ENCODE measurements around the gene TMEM170B.

The TMEM170B gene

DNA sequence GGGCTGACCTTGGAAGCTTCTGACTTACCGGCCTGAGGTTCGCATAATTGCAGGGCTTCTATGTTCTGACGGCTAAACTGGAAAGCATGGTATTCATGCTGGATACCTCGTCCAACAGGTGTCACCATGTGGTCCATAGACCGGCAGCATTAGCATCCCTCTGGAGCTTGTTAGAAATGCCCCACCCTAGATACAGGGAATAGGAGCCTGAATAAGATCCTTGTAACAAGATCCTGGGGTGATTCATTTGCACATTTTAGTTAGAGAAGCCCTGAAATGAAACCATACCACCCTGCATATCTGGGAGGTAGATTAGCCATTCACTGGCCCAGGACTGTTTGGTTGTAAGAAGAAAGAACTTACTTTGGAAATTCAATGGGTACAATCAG, 77.7 kb downstream of the TMEM170B start:
- Histone ChIP-seq H4K12ac (ENCODE audit: low read depth, low read length) (no peak overlapping the region), H2BK12ac (ENCODE audit: low read length) (peak overlapping the region; percentile 16), H3K27ac (ENCODE audit: low read depth, low read length) (no peak overlapping the region), H3K23ac (ENCODE audit: low read length) (no peak overlapping the region), H2AK5ac (ENCODE audit: low read length) (peak overlapping the region; percentile 55), H4K8ac (ENCODE audit: low read depth, low read length) (no peak overlapping the region), H3K18ac (ENCODE audit: low read length) (no peak overlapping the region), H3K79me2 (ENCODE audit: control insufficient read depth, insufficient read depth, low read length, poor library complexity) (no peaks in the 10 kb centered on the region), H2AFZ (ENCODE audit: insufficient read depth, low read length, poor library complexity) (no peak overlapping the region), H3K4ac (ENCODE audit: low read depth, low read length) (no peak overlapping the region), H2BK5ac (ENCODE audit: low read depth, low read length, poor library complexity) (no peak overlapping the region), H3K27me3 (ENCODE audit: insufficient read depth, low read length) (no peaks in the 10 kb centered on the region), H4K91ac (ENCODE audit: low read depth, low read length) (peak overlapping the region; percentile 32), H3K9ac (ENCODE audit: low read length) (no peak overlapping the region), H3K36me3 (ENCODE audit: control insufficient read depth in 1 of 2, insufficient read depth in 2 of 2, low read length in 2 of 2) (peaks cover 0 to 2% of the 10 kb centered on the region in 2 experiments), H3K14ac (ENCODE audit: low read length) (peak overlapping the region; percentile 0), H3K9me3 (ENCODE audit: insufficient read depth, low read depth, low read length) (no peaks in the 10 kb centered on the region), H3K4me1 (ENCODE audit: control insufficient read depth in 1 of 2, insufficient read depth in 2 of 2, low read length in 2 of 2) (peaks cover 6 to 14% of the 10 kb centered on the region in 2 experiments), H3K4me2 (ENCODE audit: low read length) (no peak overlapping the region), H3K79me1 (ENCODE audit: low read length) (peaks cover 21% of the 10 kb centered on the region), H3K4me3 (ENCODE audit: low read depth, low read length) (peak overlapping the region; percentile 12), H2BK120ac (ENCODE audit: insufficient read depth, low read length, poor library complexity) (peak overlapping the region; percentile 26)
- no peak for DNase-seq
- WGBS (ENCODE audit: extremely low coverage, insufficient coverage, insufficient read length): no CpG with 5 or more reads among the region's 5 CpGs

DNA sequence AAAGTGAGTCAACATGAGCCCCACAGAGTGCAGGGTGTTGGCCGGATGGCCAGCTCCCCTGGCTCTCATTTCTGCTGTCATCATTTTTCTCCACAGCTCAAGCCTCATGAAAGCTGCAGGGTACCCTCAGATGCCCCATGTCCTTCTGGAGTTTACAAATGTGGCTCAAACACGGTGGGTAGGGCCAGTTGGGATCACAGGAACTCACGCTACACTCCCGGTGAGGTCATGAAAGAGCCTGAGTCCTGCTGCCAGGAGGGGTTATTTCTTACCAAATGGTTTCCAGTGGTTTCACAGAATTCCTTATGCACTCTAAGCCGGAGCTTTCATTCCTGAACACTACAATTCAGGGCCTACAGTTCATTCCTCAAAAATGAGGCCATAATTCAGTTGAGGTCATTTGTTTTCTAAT, 78.7 kb downstream of the TMEM170B start:
- Histone ChIP-seq H3K36me3 (ENCODE audit: control insufficient read depth in 1 of 2, insufficient read depth in 2 of 2, low read length in 2 of 2) (no peaks in the 10 kb centered on the region), H3K18ac (ENCODE audit: low read length) (peak overlapping the region; percentile 14), H3K9ac (ENCODE audit: low read length) (no peak overlapping the region), H4K12ac (ENCODE audit: low read depth, low read length) (no peak overlapping the region), H3K79me2 (ENCODE audit: control insufficient read depth, insufficient read depth, low read length, poor library complexity) (no peaks in the 10 kb centered on the region), H3K79me1 (ENCODE audit: low read length) (peaks cover 17% of the 10 kb centered on the region), H3K4me1 (ENCODE audit: control insufficient read depth in 1 of 2, insufficient read depth in 2 of 2, low read length in 2 of 2) (peaks cover 6 to 9% of the 10 kb centered on the region in 2 experiments), H4K91ac (ENCODE audit: low read depth, low read length) (peak overlapping the region; percentile 76), H2BK12ac (ENCODE audit: low read length) (peak overlapping the region; percentile 98), H3K14ac (ENCODE audit: low read length) (peak overlapping the region; percentile 84), H3K4me2 (ENCODE audit: low read length) (no peak overlapping the region), H3K27me3 (ENCODE audit: insufficient read depth, low read length) (no peaks in the 10 kb centered on the region), H3K23ac (ENCODE audit: low read length) (no peak overlapping the region), H2BK5ac (ENCODE audit: low read depth, low read length, poor library complexity) (peak overlapping the region; percentile 66), H3K9me3 (ENCODE audit: insufficient read depth, low read depth, low read length) (no peaks in the 10 kb centered on the region), H2BK120ac (ENCODE audit: insufficient read depth, low read length, poor library complexity) (peak overlapping the region; percentile 79), H3K27ac (ENCODE audit: low read depth, low read length) (peak overlapping the region; percentile 28), H4K8ac (ENCODE audit: low read depth, low read length) (peak overlapping the region; percentile 55), H2AK5ac (ENCODE audit: low read length) (no peak overlapping the region), H3K4ac (ENCODE audit: low read depth, low read length) (peak overlapping the region; percentile 12), H2AFZ (ENCODE audit: insufficient read depth, low read length, poor library complexity) (peak overlapping the region; percentile 17), H3K4me3 (ENCODE audit: low read depth, low read length) (no peak overlapping the region)
- no CpG with 5 or more reads among the region's 5 CpGs for whole genome bisulfite sequencing (ENCODE audit: extremely low coverage, insufficient coverage, insufficient read length)
- peak; percentile 58 to 86 for DNase-seq

GRCh38 chr6:11618533-11618932, 81.0 kb downstream of the TMEM170B start:
- peaks cover 6 to 9% of the 10 kb centered on the region in 2 experiments for H3K4me1 ChIP-seq (ENCODE audit: control insufficient read depth in 1 of 2, insufficient read depth in 2 of 2, low read length in 2 of 2)
- H2AFZ ChIP-seq (ENCODE audit: insufficient read depth, low read length, poor library complexity): no peak overlapping the region
- DNase-seq: peak in 1 of 2 donors; percentile 27
- H3K9ac ChIP-seq (ENCODE audit: low read length): no peak overlapping the region
- H2AK5ac ChIP-seq (ENCODE audit: low read length): peak overlapping the region; percentile 61
- no CpG with 5 or more reads among the region's 4 CpGs for WGBS (ENCODE audit: extremely low coverage, insufficient coverage, insufficient read length)
- no peaks in the 10 kb centered on the region for H3K36me3 ChIP-seq (ENCODE audit: control insufficient read depth in 1 of 2, insufficient read depth in 2 of 2, low read length in 2 of 2)
- no peak overlapping the region for H3K18ac ChIP-seq (ENCODE audit: low read length)
- H3K9me3 ChIP-seq (ENCODE audit: insufficient read depth, low read depth, low read length): no peaks in the 10 kb centered on the region
- no peak overlapping the region for H4K12ac ChIP-seq (ENCODE audit: low read depth, low read length)
- H3K4ac ChIP-seq (ENCODE audit: low read depth, low read length): no peak overlapping the region
- no peaks in the 10 kb centered on the region for H3K27me3 ChIP-seq (ENCODE audit: insufficient read depth, low read length)
- no peak overlapping the region for H3K4me2 ChIP-seq (ENCODE audit: low read length)
- H3K27ac ChIP-seq (ENCODE audit: low read depth, low read length): no peak overlapping the region
- H3K79me2 ChIP-seq (ENCODE audit: control insufficient read depth, insufficient read depth, low read length, poor library complexity): no peaks in the 10 kb centered on the region
- no peak overlapping the region for H2BK5ac ChIP-seq (ENCODE audit: low read depth, low read length, poor library complexity)
- H3K79me1 ChIP-seq (ENCODE audit: low read length): peaks cover 16% of the 10 kb centered on the region
- H3K14ac ChIP-seq (ENCODE audit: low read length): peak overlapping the region; percentile 36
- H3K23ac ChIP-seq (ENCODE audit: low read length): no peak overlapping the region
- no peak overlapping the region for H4K91ac ChIP-seq (ENCODE audit: low read depth, low read length)
- H2BK12ac ChIP-seq (ENCODE audit: low read length): peak overlapping the region; percentile 80
- peak overlapping the region; percentile 31 for H4K8ac ChIP-seq (ENCODE audit: low read depth, low read length)
- H2BK120ac ChIP-seq (ENCODE audit: insufficient read depth, low read length, poor library complexity): peak overlapping the region; percentile 5
- no peak overlapping the region for H3K4me3 ChIP-seq (ENCODE audit: low read depth, low read length)

DNA sequence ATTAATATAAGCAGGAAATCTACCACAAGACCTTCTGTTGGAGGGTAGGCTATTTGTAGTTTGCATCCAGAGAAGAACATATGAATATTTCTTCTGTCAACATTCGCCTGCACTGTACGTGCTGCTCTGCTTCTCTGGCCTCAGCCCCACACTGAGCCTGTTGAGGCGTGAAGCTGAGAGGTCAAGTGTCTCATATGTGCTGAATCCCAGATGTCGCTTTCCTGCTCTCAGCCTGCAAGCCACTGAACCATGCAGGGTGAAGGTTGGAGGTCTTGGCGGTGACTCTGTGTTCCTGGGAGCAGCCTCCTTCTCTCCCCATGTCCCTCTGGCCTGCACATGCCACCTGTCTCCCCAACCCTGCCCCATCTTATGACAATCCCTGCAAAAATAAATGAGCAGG, 83.6 kb downstream of the TMEM170B start:
- Histone ChIP-seq H2BK120ac (ENCODE audit: insufficient read depth, low read length, poor library complexity) (no peak overlapping the region), H2AFZ (ENCODE audit: insufficient read depth, low read length, poor library complexity) (no peak overlapping the region), H2AK5ac (ENCODE audit: low read length) (no peak overlapping the region), H3K4me3 (ENCODE audit: low read depth, low read length) (no peak overlapping the region), H3K9me3 (ENCODE audit: insufficient read depth, low read depth, low read length) (no peaks in the 10 kb centered on the region), H4K91ac (ENCODE audit: low read depth, low read length) (no peak overlapping the region), H3K4me1 (ENCODE audit: control insufficient read depth in 1 of 2, insufficient read depth in 2 of 2, low read length in 2 of 2) (peaks cover 2% of the 10 kb centered on the region in 2 experiments), H3K9ac (ENCODE audit: low read length) (no peak overlapping the region), H3K36me3 (ENCODE audit: control insufficient read depth in 1 of 2, insufficient read depth in 2 of 2, low read length in 2 of 2) (no peaks in the 10 kb centered on the region), H2BK5ac (ENCODE audit: low read depth, low read length, poor library complexity) (no peak overlapping the region), H3K27me3 (ENCODE audit: insufficient read depth, low read length) (no peaks in the 10 kb centered on the region), H2BK12ac (ENCODE audit: low read length) (no peak overlapping the region), H3K4me2 (ENCODE audit: low read length) (no peak overlapping the region), H3K23ac (ENCODE audit: low read length) (no peak overlapping the region), H4K12ac (ENCODE audit: low read depth, low read length) (no peak overlapping the region), H4K8ac (ENCODE audit: low read depth, low read length) (no peak overlapping the region), H3K4ac (ENCODE audit: low read depth, low read length) (no peak overlapping the region), H3K79me1 (ENCODE audit: low read length) (peaks cover 4% of the 10 kb centered on the region), H3K18ac (ENCODE audit: low read length) (no peak overlapping the region), H3K79me2 (ENCODE audit: control insufficient read depth, insufficient read depth, low read length, poor library complexity) (no peaks in the 10 kb centered on the region), H3K27ac (ENCODE audit: low read depth, low read length) (no peak overlapping the region), H3K14ac (ENCODE audit: low read length) (no peak overlapping the region)
- WGBS (ENCODE audit: extremely low coverage, insufficient coverage, insufficient read length): no CpG with 5 or more reads among the region's 5 CpGs
- no peak for DNase-seq

Data from trophoblast cell (in vitro differentiated cells and primary cell).